ENCODE measurements around the gene SLC16A1.
"Not testable (repeated sequence)": the region's sequence is repeated elsewhere in the genome, so short reads cannot be mapped to it uniquely, and the experiment has no call there.

The SLC16A1 gene

GRCh38 chr1:112964347-112964746, 8.4 kb upstream of the SLC16A1 start:
- no peak for DNase-seq

DNA sequence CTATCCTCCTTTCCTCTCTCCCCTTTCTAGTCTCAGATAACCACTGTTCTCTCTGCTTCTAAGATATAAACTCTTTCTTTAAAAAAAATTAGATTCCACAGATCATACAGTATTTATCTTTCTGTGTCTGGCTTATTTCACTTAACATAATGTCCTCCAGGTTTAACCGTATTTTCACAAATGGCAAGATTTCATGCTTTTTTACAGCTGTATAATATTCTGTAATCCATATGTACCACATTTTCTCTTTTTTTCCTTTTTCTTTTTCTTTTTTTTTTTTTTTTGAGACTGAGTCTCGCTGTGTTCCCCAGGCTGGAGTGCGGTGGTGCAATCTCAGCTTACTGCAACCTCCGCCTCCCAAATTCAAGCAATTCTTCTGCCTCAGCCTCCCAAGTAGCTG, 5.1 kb upstream of the SLC16A1 start:
- DNase-seq, result no peak

GRCh38 chr1:112960384-112960783, 4.4 kb upstream of the SLC16A1 start:
- DNase-seq, result no peak

DNA sequence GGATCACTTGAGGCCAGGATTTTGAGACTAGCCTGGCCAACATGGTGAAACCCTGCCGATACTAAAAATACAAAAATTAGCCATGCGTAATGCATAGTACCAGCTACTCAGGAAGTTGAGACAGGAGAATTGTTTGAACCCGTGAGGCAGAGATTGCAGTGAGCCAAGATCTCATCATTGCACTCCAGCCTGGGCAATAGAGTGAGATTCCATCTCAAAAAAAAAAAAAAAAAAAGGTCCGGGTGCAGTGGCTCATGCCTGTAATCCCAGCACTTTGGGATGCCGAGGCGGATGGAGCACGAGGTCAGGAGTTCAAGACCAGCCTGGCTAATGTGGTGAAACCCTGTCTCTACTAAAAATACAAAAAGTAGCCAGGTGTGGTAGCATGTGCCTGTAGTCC, 2.2 kb upstream of the SLC16A1 start:
- DNase-seq, result not testable (repeated sequence)

GRCh38 chr1:112957133-112957812, 1.3 kb upstream of the SLC16A1 start:
- DNase-seq, result peak in 2 of 3 experiments; percentile 43 to 66

GRCh38 chr1:112956544-112957132, 642 bp upstream of the SLC16A1 start:
- DNase-seq, result no peak

GRCh38 chr1:112954945-112955772, 837 bp downstream of the SLC16A1 start:
- peak; percentile 33 to 86 (median 82) for DNase-seq

GRCh38 chr1:112954017-112954650, 1.9 kb downstream of the SLC16A1 start:
- DNase-seq, result no peak

DNA sequence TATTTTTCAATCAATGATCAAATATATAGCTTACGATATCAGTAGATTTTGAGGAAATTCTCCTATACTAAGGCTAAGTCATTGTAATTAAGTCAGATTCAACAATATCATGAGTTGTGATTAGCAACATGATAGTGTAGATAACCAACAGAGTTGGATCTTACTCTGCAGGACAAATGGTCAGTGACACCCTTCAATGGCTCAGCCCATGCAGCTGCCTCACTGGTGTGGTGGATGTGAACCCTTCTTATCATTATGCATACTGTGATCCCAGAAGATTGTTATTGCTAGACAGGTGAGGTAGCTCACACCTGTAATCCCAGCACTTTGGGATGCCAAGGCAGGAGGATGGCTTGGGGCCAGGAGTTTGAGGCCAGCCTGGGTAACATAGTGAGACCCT, 5.6 kb downstream of the SLC16A1 start:
- no peak for DNase-seq

- no peak for DNase-seq
These were observed 9.3 kb downstream of the SLC16A1 start for GRCh38 chr1:112946683-112947082.

DNA sequence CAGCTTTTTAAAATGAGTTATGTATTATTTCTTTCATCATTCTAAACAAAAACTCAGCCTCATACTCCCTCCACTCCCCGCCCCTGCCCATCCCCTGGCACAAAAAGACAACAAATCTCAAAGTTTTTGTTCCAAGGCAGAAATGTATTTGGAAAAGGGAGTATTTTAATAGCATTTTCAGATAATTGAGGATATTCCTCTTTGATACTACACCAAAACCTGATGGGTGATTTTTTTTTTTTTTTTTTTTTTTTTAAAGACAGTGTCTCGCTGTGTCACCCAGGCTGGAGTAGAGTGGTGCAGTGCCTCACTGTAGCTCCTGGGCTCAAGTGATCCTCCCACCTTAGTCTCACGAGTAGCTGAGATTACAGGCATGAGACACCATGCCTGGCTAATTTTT, 16.2 kb downstream of the SLC16A1 start:
- DNase-seq, result no peak

DNA sequence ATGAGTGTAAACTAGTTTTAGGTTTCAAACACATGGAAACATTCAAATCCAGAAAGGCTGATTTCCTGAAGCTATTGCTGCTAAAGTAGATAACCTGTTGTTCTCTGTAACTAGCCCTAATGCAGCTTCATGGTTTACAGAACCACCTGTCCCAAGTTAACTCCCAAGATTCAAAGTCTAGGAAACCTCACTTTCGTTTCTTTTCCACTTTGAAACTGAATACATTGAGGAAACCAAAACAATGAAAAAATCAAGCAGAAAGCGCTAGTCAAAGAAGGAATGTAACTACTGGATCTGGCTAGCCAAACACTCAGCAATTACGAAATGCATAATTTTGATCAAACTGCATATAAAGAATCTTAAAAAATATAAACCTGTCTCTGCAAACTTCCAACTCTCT, 17.8 kb downstream of the SLC16A1 start:
- DNase-seq, result no peak

- DNase-seq, result no peak
These were observed 18.5 kb downstream of the SLC16A1 start for GRCh38 chr1:112937495-112937894.

- no peak for DNase-seq
These were observed 18.9 kb downstream of the SLC16A1 start for GRCh38 chr1:112937070-112937469.

DNA sequence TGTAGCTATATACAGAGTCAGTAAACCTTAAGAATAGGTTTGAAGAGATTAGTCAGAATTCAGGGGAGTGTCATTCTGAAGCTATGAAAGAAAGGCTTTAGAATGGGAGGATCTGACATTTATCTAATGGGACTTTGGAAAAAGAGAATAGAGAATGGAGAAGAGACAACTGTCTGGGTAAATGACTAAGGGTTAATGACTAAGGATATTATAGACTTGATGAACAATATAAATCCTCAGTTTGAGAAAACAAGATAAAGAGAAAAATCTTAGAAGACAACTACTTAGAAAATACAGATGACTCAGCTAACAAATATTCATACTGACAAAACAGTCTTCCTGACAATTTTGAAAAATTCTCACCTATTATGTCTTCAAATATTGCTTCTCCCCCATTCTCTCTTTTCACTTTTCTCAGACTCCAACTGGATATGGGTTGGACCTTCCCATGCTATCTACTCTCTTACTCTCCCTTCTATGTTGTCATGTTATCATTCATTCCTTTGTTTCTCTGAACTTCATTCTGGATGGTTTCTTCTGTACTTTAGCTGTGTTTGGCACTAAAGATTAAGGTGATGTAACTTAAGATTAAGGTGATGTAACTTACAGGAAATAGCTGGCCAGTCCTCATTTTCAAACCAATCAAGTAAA, 20.4 kb downstream of the SLC16A1 start:
- DNase-seq, result no peak

- no peak for DNase-seq
These were observed 21.4 kb downstream of the SLC16A1 start for GRCh38 chr1:112934577-112934976.

GRCh38 chr1:112933820-112934571, 22.0 kb downstream of the SLC16A1 start:
- DNase-seq, result no peak

- DNase-seq, result no peak
These were observed 26.0 kb downstream of the SLC16A1 start for GRCh38 chr1:112929979-112930378.

DNA sequence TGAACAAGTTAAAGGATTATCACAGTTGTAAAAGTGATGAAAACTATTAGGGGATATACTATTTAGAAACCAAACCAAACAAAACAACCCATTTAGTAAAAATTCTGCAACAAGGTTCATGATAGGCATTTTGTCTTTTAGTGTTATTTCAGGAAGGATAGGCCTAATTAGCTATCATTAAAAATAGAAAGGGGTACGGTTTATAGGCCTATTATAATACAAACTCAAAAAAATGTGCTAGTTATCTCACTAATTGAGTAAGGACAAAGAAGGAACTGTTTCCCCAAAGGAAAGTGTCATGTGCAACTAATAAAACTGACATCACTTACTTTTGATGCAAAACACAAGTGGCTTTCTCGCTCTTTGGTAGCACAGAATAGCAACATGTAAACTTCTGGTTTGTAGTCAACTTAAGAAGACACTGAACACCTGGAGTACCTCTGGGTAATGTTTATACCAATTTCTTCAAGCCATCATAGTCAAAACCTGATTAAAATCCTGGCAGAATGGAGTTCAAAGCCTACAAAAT, 28.5 kb downstream of the SLC16A1 start:
- DNase-seq, result peak in 1 of 3 experiments; percentile 8

DNA sequence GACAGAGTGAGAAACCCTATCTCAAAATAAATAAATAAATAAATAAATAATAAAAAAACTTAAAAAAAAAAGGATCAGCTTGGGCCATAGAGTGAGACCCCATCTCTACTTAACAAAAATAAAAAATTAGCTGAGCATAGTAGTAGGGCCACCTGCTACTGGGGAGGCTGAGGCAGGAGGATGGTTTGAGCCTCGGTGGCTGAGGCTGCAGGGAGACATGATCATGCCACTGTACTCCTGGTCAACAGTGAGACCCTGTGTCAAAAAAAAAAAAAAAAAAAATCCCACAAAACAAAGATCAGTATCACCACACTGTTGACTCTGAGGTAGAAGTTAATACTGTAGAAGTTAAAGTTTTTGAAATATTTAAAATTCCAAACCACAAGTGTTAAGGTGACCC, 29.1 kb downstream of the SLC16A1 start:
- no peak for DNase-seq

GRCh38 chr1:112925015-112925414, 31.0 kb downstream of the SLC16A1 start:
- no peak for DNase-seq

- DNase-seq, result no peak
These were observed 32.0 kb downstream of the SLC16A1 start for GRCh38 chr1:112923959-112924349.
